Raji (cell line): ENCODE results near the gene CA7.

Source experiments
- POLR2A ChIP-seq: IDR thresholded peaks from 2 replicates; pipeline ENCODE4 v1.6.1; 2011; ENCODE audit warnings: low read depth, low read length, control low read depth; ENCODE audit not compliant: insufficient read depth

Gene CA7

DNA sequence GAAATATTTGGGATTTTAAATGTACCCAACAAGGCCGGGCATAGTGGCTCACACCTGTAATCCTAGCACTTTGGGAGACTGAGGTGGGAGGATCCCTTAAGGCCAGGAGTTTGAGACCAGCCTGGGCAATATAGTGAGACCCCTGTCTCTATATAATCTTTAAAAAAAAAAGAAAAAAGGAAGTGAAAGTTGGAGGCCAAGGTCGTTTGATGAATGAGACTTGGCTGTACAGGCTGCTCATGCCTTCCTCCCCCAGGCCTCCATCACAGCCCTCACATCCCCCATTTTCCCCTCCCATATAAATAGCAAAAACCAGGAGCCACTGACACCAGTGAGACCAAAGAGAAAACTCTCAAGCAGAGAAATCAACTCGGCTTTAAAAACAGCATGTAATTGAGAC is 3.3 kb upstream of the CA7 start:
- no peak for TF ChIP-seq POLR2A

DNA sequence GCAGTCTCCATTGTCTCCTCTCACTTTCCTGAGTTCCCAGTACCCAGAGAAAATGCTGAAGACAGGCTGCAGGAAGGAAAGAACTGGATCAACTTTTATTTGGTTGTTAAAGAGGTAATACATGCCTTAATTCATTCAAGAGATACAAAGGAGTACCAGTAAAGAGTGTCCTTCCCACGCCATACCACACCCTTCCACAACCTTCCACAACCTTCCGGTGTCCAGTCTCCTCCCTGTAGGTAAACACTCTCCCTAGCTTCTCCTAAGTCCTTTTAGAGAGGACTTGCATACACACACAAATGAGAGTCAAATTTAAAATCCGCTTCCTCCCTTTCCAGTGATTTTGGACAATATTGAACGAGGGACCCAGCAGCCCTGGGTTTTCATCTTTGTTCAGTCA is 2.8 kb upstream of the CA7 start:
- no peak for TF ChIP-seq POLR2A

DNA sequence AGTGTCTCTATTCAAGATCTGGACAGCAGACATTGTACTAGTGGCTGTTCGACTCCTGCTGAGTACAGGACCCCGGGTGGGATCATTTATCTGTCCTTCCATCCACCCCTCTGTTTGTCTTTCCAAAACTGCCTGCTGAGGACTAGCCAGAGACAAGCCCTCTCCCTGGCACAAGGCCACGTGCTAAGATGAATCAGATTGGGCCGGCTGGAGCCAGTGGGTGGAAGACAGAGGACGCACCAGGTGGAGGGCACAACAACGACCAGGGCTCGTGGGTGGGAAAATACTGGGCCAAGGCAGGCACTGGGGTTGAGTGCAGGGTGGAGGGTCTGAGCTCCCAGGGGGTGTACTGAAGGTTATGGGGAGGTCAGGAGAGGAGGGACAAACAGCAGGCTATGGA is 1.4 kb upstream of the CA7 start:
- TF ChIP-seq POLR2A, result no peak

DNA sequence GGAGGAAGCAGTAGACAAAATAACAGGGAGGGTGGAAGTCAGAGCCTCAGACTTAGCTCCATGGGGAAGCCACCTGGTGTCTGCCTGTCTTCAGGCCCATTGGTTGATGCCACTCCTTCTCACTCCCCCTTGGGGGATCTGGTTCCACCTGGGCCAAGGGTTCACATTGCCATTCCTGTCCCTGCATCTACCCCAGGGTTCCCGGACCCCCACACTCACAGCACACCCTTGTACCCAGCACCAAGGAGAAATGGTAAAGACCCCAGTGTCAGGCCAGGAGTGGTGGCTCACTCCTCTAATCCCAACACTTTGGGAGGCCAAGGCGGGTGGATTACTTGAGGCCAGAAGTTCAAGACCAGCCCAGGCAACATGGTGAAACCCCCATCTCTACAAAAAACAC is 1.0 kb upstream of the CA7 start:
- no peak for TF ChIP-seq POLR2A

DNA sequence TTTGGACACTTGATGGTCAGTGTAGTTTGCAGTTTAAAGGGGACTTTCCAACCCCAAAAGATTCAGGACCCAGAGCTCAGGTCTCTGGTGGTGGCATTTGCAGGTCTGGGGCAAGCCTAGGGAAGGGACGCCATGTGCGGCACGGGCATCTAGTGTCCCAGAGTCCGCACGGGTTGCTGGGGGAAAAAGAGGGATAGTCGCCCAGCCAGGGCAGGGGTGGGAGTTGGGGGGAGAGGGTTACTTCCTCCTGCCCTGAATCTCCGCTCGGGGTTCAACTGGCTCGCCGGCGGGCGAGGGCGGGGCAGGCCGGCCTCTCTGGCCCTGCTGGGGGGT is 239 bp upstream of the CA7 start:
- no peak for TF ChIP-seq POLR2A

DNA sequence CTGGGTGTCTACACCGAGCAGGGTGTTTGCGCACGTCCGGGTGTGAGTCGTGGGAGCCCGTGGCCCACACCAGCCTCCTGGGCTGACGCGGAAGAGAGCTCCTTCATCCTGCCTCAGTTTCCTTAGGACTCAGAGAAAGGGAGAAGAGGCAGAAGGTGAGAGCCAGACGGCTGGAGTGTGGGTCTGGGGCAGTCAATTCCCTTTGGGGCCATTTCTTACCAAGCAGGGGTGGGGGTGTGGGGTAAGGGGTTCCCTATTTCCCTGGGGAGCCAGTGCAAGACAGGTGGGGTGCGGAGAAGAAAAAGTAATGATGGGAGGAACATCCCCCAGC is 831 bp downstream of the CA7 start:
- no peak for TF ChIP-seq POLR2A

DNA sequence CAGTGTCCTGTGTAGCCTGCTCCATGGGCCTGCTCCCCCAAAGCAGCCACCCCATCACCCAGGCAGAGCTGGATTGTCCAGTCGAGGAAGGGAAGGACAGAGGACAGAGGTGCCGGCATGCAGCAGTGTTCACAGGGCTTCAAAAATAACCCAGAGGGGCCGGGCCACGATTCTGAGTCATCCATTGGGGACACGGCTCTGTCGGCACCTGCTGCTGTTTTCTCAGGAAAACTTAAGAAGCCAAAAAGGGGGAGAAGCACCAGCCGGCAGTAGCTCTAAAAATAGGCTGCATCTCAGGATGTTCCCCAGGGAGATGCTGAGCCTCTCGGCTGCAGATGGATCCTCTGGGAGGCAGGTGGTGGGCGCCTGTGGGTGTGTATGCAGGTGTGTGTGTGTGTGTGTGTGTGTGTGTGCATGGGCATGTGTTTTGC is 1.6 kb downstream of the CA7 start:
- TF ChIP-seq POLR2A, result no peak

DNA sequence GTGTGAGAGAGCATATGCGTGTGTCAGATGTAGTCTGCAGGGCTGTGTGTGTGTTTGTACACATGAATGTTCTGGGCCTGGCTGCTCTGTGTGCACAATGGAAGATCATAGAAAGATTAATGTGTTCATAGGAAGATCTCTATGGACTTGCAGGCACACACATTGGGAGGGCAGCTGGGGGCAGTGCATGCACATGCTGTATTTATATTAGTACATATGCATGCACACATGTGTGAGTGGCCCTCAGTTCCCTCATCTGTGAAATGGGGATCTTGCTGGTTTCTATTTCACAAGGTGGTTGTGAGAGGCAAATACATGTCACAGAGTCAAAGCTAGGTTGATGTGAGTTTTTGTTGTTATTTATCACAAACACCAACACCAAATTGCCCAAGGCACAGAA is 2.1 kb downstream of the CA7 start:
- TF ChIP-seq POLR2A, result no peak

DNA sequence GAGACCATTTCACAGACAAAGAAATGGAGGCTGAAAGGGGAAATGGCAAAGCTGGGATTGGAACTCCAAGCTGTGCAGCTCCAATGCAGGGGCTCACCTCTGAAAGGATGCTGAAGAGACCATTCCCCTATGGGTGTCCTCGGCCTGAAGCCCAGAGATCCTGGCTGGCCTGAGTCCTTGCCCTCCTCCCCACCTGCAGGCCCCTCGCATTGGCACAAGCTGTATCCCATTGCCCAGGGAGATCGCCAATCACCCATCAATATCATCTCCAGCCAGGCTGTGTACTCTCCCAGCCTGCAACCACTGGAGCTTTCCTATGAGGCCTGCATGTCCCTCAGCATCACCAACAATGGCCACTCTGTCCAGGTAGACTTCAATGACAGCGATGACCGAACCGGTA is 2.6 kb downstream of the CA7 start:
- TF ChIP-seq POLR2A, result no peak

DNA sequence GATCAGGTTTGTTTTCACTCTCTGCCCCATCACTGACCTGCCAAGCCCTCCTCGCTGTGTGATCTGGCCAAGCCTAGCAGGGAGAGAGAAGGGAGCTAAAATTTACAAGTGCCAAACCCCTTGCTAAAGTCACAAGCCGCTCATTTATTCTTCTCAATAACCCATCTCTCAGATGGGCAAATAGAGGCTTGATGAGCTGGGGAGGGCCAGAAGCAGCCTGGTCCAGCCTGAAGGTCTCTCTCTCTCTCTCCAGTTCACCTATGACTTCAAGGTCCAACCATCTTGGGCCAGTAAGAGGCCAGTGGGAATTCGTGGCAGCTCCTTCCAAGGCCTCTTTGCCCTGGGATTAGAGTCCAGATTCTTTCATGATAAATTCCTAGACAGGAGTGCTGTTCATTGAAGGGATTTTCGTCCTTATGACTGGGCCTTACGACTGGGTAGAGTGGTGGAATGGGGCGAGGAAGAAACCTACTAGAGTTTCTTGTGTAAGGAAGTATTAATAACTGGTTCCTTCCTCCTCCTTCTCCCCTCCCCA is 3.4 kb downstream of the CA7 start:
- no peak for TF ChIP-seq POLR2A

DNA sequence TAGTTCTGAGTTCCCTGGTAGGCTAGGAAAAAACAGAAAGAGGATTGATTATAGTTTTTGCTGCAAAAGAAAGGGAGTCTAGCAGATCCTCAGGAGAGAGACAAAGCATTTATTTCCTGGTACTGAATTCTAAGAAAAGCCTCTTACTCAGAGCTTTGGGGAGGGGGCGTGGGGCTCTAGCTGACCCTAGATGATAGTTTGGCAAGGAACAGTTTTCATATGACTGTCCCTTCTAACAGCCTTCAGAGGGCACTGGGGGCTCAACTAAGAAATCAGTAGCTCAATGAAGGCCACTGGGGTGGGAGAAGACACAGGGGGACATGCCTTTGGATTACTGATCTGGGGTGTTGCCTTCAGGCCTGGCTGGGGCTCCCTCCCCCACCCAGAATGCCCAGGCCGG is 4.0 kb downstream of the CA7 start:
- TF ChIP-seq POLR2A, result no peak

DNA sequence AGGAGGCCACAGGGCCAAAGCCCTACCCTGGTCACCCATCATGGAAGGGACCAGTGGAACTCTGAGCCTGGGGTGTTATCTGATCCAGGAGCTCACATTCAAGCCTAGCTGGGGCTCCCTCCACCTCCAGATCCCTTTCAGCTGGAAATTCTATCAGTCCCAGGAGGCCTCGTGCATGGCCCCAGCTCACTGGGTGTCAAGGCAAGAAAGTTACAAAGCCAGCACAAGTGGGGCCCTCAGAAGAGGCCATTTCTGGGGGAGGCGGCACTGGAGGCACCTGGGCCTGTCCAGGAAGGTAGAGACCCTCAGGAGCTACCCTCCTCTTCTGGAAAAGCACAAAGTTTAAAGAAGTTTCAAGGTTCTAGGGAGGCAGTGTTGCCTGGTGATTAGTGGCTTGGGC is 4.8 kb downstream of the CA7 start:
- no peak for TF ChIP-seq POLR2A

DNA sequence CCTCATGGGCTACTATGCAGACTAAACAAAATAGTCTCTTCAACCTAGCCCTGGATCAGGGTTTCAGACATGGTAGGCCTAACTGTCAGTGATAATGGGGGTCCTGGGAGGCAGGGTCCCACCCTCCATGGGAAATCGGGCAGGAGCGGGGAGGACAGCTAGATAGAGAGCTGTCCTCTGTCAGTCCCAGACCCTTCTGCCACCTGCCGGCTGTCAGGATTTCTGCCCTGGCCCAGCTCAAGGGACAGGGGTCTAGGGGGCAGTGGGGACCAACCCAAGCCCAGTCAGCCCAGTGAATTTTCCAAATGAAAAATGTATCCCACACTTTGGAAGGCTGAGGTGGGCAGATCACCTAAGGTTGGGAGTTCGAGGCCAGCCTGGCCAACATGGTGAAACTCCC is 5.3 kb downstream of the CA7 start:
- no peak for TF ChIP-seq POLR2A

DNA sequence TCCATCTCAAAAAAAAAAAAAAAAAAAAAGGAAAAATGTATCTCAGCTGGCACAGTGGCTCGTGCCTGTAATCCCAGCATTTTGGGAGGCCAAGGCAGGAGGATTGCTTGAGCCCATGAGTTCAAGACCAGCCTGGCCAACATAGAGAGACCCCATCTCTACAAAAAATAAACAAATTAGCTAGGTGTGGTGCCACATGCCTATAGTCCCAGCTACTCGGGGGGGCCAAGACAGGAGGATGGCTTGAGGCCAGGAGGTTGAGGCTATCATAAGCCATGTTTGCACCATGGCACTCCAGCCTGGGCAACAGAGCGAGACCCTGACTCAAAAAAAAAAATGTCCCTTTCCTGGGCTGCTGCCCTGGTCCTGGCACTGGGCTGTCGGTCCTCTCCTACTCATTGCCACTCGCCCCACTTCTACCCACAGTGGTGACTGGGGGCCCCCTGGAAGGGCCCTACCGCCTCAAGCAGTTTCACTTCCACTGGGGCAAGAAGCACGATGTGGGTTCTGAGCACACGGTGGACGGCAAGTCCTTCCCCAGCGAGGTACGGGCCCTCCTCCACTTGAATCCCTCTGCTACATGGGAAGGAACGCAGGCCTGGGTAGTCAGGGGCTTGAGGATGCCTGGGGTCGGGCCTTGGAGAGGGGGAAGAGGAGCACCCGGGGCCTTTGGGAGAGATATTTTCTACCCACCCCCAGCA is 6.1 kb downstream of the CA7 start:
- no peak for TF ChIP-seq POLR2A

DNA sequence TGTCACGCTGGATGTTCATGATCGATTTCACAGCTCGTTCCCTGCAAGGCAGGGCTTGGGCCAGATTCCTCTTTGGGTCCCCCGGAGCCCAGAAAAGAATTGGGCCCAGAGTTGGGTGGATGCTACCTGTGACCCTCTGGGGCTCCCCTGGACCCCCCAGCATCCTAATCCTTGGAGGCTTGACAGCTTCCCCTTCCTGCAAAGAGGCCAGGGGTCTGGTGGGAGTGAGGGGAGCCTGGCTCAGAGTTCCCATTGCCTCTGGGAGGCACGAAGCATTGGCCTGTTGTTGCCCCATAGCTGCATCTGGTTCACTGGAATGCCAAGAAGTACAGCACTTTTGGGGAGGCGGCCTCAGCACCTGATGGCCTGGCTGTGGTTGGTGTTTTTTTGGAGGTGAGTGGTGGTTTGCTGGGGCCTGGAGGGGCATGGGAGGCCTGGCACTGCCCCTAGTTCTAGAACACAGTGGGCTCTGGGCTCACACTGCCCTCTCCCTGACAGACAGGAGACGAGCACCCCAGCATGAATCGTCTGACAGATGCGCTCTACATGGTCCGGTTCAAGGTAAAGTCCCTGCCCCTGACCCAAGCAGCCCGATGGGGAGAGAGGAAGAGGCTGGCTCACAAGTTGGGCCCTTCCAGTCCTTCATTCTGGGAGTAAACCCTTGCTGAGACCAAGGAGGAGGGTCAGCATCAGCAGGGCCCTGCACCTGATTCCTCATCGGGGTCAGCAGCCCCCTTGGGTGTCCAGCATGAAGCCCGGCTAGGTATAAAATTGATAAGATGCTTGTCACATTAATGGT is 7.2 kb downstream of the CA7 start:
- TF ChIP-seq POLR2A, result no peak

DNA sequence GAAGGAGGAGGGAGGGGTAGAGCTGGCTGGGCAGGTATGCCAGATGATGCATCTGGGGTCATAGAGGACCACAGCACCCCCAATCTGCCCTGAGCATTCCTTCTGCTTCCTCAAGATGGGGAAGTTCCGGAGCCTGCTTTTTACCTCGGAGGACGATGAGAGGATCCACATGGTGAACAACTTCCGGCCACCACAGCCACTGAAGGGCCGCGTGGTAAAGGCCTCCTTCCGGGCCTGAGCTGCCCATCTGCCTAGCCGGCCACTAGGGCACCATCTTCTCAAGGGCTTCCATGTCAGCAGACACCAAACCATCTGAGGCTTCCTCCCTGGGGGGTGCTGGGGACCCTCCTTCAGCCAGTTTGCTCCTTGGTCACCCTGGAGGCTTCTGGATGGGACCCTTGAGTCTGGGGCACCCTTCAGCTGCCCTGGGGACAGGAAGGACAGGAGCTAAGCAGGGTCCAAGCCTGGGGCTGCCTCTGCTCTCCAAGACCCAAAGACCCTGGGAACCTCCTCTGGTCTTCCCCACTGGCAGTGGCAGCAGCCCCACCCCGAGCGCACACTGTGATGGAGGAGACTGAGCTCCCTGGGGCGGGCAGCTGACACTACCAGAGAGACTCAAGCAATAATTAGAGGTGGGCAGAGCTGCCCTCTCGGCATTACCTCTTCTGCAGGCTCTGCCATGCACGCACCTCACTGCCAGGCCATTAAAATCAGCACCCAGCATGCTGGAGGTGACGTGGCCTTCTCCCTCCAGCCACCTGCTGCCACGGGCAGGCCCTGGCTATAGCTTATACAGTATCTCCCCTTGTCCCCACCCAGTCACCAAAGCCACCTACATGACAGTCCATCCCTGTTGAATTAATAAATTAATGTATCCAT is 9.3 kb downstream of the CA7 start:
- no peak for TF ChIP-seq POLR2A
